HCT116 (cell line): ENCODE data around the gene HLA-F. TPM values are rescaled to one million over a fixed set of nuclear protein-coding genes. Genes with fewer than 3 reads are reported as not detected.

Source experiments
- ATAC-seq: fragments of 200-7000 bp; cut with Tn5 transposase; 2 replicates; pipeline ENCODE4 v1.9.1; 2020; ENCODE audit warnings: mild to moderate bottlenecking, moderate library complexity
- BruUV-seq: library from RNA; stranded (reverse); fragments of 400-500 nt; replicated peaks from 2 replicates; lab custom pipeline; 2021; lab: Mats Ljungman, UMichigan
- CTCF ChIA-PET: fragments of 300-600 bp; sonication (Branson Sonifier 250); formaldehyde crosslinking; loops from one replicate; lab custom pipeline; 2021; ENCODE audit warnings: antibody characterized with exemption; lab: Charles Lee
- POLR2A ChIA-PET: fragments of 300-600, 350-600 bp; sonication (Branson Sonifier 250); formaldehyde crosslinking; loops from one replicate; lab custom pipeline; 2021; ENCODE audit warnings: antibody characterized with exemption; lab: Charles Lee
- RAD21 ChIA-PET, 2 experiments: fragments of 300-600 bp; sonication (Branson Sonifier 250); formaldehyde crosslinking; loops; one replicate each; lab custom pipeline; 2023; ENCODE audit warnings: low total read pairs in 2 of 2; ENCODE audit not compliant: uncharacterized antibody in 2 of 2, unreplicated experiment in 2 of 2, low non-redundant PET in 1 of 2; lab: Charles Lee
- DNase-seq: peaks from one replicate; pipeline ENCODE4 v3.0.0-alpha.2; 2010; ENCODE audit warnings: low read depth, low spot score
- H2AFZ ChIP-seq: fragments of 200-600 bp; shearing (Covaris generic), sonication (generic); 2 replicates; pipeline ENCODE4 v1.6.1; 2017; ENCODE audit warnings: low read depth, mixed run types, mixed read lengths, antibody characterized with exemption, low read length; ENCODE audit not compliant: poor library complexity, severe bottlenecking
- H3K27ac ChIP-seq: 2 replicates; pipeline ENCODE4 v1.5.1; 2012; ENCODE audit warnings: low read depth, low read length
- H3K27me3 ChIP-seq: fragments of 200-600 bp; sonication (generic); 2 replicates; pipeline ENCODE4 v1.6.1; 2016; ENCODE audit warnings: mixed run types, low read length, mixed read lengths; ENCODE audit not compliant: insufficient read depth
- H3K36me3 ChIP-seq, 2 experiments: fragments of 200-500 bp in 1 of 2; fragments of 200-600 bp in 1 of 2; sonication (Bioruptor generic) in 1 of 2; sonication (generic) in 1 of 2; 2 replicates each; pipeline versions ENCODE4 v1.5.1 to v1.6.1; 2014 to 2016; ENCODE audit warnings: low read length in 2 of 2, inconsistent platforms in 1 of 2, mixed read lengths in 1 of 2, mixed run types in 1 of 2; ENCODE audit not compliant: insufficient read depth in 2 of 2, control insufficient read depth in 1 of 2
- H3K4me1 ChIP-seq, 2 experiments: fragments of 200-600 bp in 1 of 2; sonication (generic) in 1 of 2; 2 replicates each; pipeline versions ENCODE4 v1.5.1 to v1.6.1; 2012 to 2017; ENCODE audit warnings: low read length in 2 of 2, inconsistent platforms in 1 of 2, mild to moderate bottlenecking in 1 of 2, mixed read lengths in 1 of 2, mixed run types in 1 of 2, moderate library complexity in 1 of 2; ENCODE audit not compliant: insufficient read depth in 2 of 2, control insufficient read depth in 1 of 2
- H3K4me2 ChIP-seq: fragments of 200-600 bp; sonication (generic); 2 replicates; pipeline ENCODE4 v1.6.1; 2017; ENCODE audit warnings: mixed run types, low read length, mixed read lengths
- H3K4me3 ChIP-seq, 2 experiments: fragments of 200-600 bp in 1 of 2; sonication (generic) in 1 of 2; replicated peaks in 1 of 2; 2 replicates each; pipeline ENCODE4 v1.5.1; 2011 to 2016; ENCODE audit warnings: low read length in 2 of 2, control low read depth in 1 of 2, low read depth in 1 of 2, mild to moderate bottlenecking in 1 of 2, mixed read lengths in 1 of 2, mixed run types in 1 of 2
- H3K79me2 ChIP-seq: fragments of 200-600 bp; sonication (generic); 2 replicates; pipeline ENCODE4 v1.6.1; 2017; ENCODE audit warnings: mild to moderate bottlenecking, mixed run types, low read length, moderate library complexity, mixed read lengths; ENCODE audit not compliant: insufficient read depth
- H3K9ac ChIP-seq: fragments of 200-600 bp; sonication (generic); 2 replicates; pipeline ENCODE4 v1.6.1; 2016; ENCODE audit warnings: low read length, mixed read lengths
- H3K9me2 ChIP-seq: fragments of 200-600 bp; sonication (generic), shearing (Covaris generic); 2 replicates; pipeline ENCODE4 v1.6.1; 2017; ENCODE audit warnings: mixed run types, mild to moderate bottlenecking, moderate library complexity; ENCODE audit not compliant: insufficient read depth
- H3K9me3 ChIP-seq, 2 experiments: fragments of 200-500 bp in 1 of 2; fragments of 200-600 bp in 1 of 2; sonication (Bioruptor generic) in 1 of 2; sonication (generic) in 1 of 2; 2 replicates each; pipeline ENCODE4 v1.6.1; 2014 to 2017; ENCODE audit warnings: low read length in 2 of 2, mixed read lengths in 2 of 2, inconsistent platforms in 1 of 2, low read depth in 1 of 2, mild to moderate bottlenecking in 1 of 2, mixed run types in 1 of 2, moderate library complexity in 1 of 2; ENCODE audit not compliant: control insufficient read depth in 1 of 2, insufficient read depth in 1 of 2
- H4K20me1 ChIP-seq: fragments of 200-600 bp; sonication (generic), shearing (Covaris generic); 2 replicates; pipeline ENCODE4 v1.6.1; 2017; ENCODE audit warnings: mixed run types, mild to moderate bottlenecking, moderate library complexity; ENCODE audit not compliant: insufficient read depth
- CBX3 ChIP-seq: IDR thresholded peaks from 2 replicates; pipeline ENCODE4 v1.6.1; 2012; ENCODE audit warnings: low read depth
- CEBPB ChIP-seq: IDR thresholded peaks from 2 replicates; pipeline ENCODE4 v1.6.1; 2012; ENCODE audit warnings: low read depth
- EGR1 ChIP-seq: IDR thresholded peaks from 2 replicates; pipeline ENCODE4 v1.6.1; 2012; ENCODE audit warnings: low read depth
- ELF1 ChIP-seq: IDR thresholded peaks from 2 replicates; pipeline ENCODE4 v1.6.1; 2012; ENCODE audit warnings: low read depth, borderline replicate concordance
- EZH2 ChIP-seq: fragments of 200-600 bp; sonication (generic); IDR thresholded peaks from 2 replicates; pipeline ENCODE4 v1.6.1; 2017; ENCODE audit warnings: antibody characterized with exemption, mixed run types
- EZH2phosphoT487 ChIP-seq: fragments of 200-600 bp; IDR thresholded peaks from 2 replicates; pipeline ENCODE4 v1.6.1; 2018; ENCODE audit warnings: antibody characterized with exemption, borderline replicate concordance
- FOSL1 ChIP-seq: IDR thresholded peaks from 2 replicates; pipeline ENCODE4 v1.6.1; 2012; ENCODE audit warnings: low read depth
- POLR2AphosphoS5 ChIP-seq: IDR thresholded peaks from 2 replicates; pipeline ENCODE4 v1.6.1; 2011; ENCODE audit warnings: mild to moderate bottlenecking, low read depth, low read length, moderate library complexity
- RAD21 ChIP-seq: IDR thresholded peaks from 2 replicates; pipeline ENCODE4 v1.6.1; 2012; ENCODE audit warnings: low read depth, mild to moderate bottlenecking
- SIN3A ChIP-seq: IDR thresholded peaks from 2 replicates; pipeline ENCODE4 v1.6.1; 2012; ENCODE audit warnings: low read depth
- SP1 ChIP-seq: IDR thresholded peaks from 2 replicates; pipeline ENCODE4 v1.6.1; 2012; ENCODE audit warnings: low read depth
- SRF ChIP-seq: IDR thresholded peaks from 2 replicates; pipeline ENCODE4 v1.6.1; 2012; ENCODE audit warnings: low read depth
- ZFX ChIP-seq: fragments of 450-650 bp; IDR thresholded peaks from 2 replicates; pipeline ENCODE4 v1.6.1; 2017
- ZNF274 ChIP-seq: fragments of 200-500 bp; sonication (Bioruptor generic); IDR thresholded peaks from 2 replicates; pipeline ENCODE4 v1.6.1; 2014; ENCODE audit warnings: mild to moderate bottlenecking, low read depth, low read length, inconsistent platforms
- intact Hi-C: fragments of 100-400 bp; cut with micrococcal nuclease; formaldehyde crosslinking; loops from 2 replicates; pipeline ENCODE4 v1.10.0; 2022
- total RNA-seq: library from RNA; stranded (reverse); gene quantifications from one replicate; pipeline ENCODE4 v1.2.1, GENCODE V29; 2021; ENCODE audit not compliant: unreplicated experiment
- TF ChIP-seq, protein P1 (sequence below): IDR thresholded peaks from 2 replicates; pipeline ENCODE4 v1.6.1; 2012
- TF ChIP-seq, protein P2 (sequence below): IDR thresholded peaks from 2 replicates; pipeline ENCODE4 v1.6.1; 2012
- TF ChIP-seq, protein P3 (sequence below): IDR thresholded peaks from 2 replicates; pipeline ENCODE4 v1.6.1; 2012; ENCODE audit warnings: low read depth

The HLA-F gene
- total RNA-seq, 1 experiment from 2014 or later = 24.6 TPM

DNA sequence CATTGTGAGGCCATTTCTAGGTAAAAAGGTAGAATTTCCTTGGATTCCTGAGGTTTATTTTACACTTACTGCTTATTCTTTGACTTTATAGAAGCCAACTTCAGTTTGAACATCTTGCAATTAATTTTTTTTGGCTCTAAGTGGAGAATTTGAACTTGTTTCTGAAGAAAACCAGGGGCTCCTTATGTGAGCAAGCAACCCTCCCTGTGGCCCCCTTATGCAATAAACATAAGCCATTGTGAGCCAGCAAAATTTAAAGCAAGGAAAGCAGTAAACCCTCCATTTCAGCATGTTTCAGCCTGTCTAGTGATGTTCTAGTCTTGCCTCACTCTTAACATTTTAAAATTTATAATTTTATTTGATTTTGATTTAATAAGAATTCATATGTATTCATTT is 5.6 kb downstream of the HLA-F start:
- intact Hi-C loops = no loop called here
- BruUV-seq = no TSS peak
- Histone ChIP-seq H2AFZ (no peak overlapping the region), H3K79me2 (no peaks in the 10 kb centered on the region), H3K9me3 (no peaks in the 10 kb centered on the region), H3K9me2 (no peaks in the 10 kb centered on the region), H3K4me1 (peaks cover 0 to 4% of the 10 kb centered on the region in 2 experiments; a peak in 1 of 4 replicates), H3K4me2 (no peak overlapping the region), H3K36me3 (peaks cover 0 to 3% of the 10 kb centered on the region in 2 experiments; a peak in 1 of 4 replicates), H3K27ac (no peak overlapping the region), H3K27me3 (no peaks in the 10 kb centered on the region), H3K4me3 (no peak overlapping the region), H3K9ac (no peak overlapping the region), H4K20me1 (no peaks in the 10 kb centered on the region)
- no peak for ATAC-seq
- ChIA-PET RAD21 (no interaction called here), CTCF (no interaction called here), POLR2A (no interaction called here)
- TF ChIP-seq SIN3A = no peak
- TF ChIP-seq CBX3 = no peak
- TF ChIP-seq EZH2 = no peak
- TF ChIP-seq EZH2phosphoT487 = no peak
- no peak for TF ChIP-seq RAD21
- TF ChIP-seq, protein P1, sequence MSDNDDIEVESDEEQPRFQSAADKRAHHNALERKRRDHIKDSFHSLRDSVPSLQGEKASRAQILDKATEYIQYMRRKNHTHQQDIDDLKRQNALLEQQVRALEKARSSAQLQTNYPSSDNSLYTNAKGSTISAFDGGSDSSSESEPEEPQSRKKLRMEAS = no peak
- no peak for TF ChIP-seq SRF
- TF ChIP-seq FOSL1 = no peak
- TF ChIP-seq EGR1 = no peak
- TF ChIP-seq ZNF274 = no peak
- TF ChIP-seq, protein P2, sequence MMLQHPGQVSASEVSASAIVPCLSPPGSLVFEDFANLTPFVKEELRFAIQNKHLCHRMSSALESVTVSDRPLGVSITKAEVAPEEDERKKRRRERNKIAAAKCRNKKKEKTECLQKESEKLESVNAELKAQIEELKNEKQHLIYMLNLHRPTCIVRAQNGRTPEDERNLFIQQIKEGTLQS = no peak
- no peak for TF ChIP-seq CEBPB
- no peak for TF ChIP-seq ELF1
- no peak for DNase-seq

DNA sequence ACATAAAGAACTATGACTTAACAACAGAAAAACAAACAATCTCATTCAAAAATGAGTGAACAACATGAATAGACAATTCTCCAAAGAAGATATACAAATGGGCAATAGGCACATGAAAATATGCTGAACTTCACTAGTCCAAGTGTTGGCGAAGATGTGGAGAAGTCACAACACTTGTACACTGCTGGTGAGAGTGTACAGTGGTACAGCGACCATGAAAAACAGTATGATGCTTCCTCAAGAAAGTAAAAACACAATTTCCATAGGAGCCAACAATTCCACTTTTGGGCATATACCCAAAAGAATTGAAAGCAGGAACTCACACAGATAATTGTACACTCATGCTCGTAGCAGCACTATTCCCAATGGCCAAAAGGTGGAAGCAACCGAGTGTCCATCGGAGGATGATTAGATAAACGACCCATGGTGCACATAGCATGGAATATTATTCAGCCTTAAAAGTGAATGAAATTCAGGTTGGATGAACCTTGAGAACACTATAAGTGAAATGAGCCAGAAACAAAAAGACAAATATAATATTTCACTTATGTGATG is 6.6 kb downstream of the HLA-F start:
- intact Hi-C loops = no loop called here
- ChIA-PET POLR2A (no interaction called here), RAD21 (no interaction called here), CTCF (no interaction called here)
- ATAC-seq = no peak
- Histone ChIP-seq H3K9me3 (no peaks in the 10 kb centered on the region), H3K36me3 (peaks cover 0 to 3% of the 10 kb centered on the region in 2 experiments; a peak in 1 of 4 replicates), H2AFZ (no peak overlapping the region), H3K4me1 (no peaks in the 10 kb centered on the region), H3K27me3 (no peaks in the 10 kb centered on the region), H3K79me2 (no peaks in the 10 kb centered on the region), H3K4me3 (no peak overlapping the region), H4K20me1 (no peaks in the 10 kb centered on the region), H3K9ac (no peak overlapping the region), H3K9me2 (no peaks in the 10 kb centered on the region), H3K27ac (no peak overlapping the region), H3K4me2 (no peak overlapping the region)
- BruUV-seq = no TSS peak
- no peak for DNase-seq
- no peak for TF ChIP-seq EZH2phosphoT487
- TF ChIP-seq ZFX = no peak
- no peak for TF ChIP-seq POLR2AphosphoS5
- no peak for TF ChIP-seq SRF
- TF ChIP-seq, protein P3, sequence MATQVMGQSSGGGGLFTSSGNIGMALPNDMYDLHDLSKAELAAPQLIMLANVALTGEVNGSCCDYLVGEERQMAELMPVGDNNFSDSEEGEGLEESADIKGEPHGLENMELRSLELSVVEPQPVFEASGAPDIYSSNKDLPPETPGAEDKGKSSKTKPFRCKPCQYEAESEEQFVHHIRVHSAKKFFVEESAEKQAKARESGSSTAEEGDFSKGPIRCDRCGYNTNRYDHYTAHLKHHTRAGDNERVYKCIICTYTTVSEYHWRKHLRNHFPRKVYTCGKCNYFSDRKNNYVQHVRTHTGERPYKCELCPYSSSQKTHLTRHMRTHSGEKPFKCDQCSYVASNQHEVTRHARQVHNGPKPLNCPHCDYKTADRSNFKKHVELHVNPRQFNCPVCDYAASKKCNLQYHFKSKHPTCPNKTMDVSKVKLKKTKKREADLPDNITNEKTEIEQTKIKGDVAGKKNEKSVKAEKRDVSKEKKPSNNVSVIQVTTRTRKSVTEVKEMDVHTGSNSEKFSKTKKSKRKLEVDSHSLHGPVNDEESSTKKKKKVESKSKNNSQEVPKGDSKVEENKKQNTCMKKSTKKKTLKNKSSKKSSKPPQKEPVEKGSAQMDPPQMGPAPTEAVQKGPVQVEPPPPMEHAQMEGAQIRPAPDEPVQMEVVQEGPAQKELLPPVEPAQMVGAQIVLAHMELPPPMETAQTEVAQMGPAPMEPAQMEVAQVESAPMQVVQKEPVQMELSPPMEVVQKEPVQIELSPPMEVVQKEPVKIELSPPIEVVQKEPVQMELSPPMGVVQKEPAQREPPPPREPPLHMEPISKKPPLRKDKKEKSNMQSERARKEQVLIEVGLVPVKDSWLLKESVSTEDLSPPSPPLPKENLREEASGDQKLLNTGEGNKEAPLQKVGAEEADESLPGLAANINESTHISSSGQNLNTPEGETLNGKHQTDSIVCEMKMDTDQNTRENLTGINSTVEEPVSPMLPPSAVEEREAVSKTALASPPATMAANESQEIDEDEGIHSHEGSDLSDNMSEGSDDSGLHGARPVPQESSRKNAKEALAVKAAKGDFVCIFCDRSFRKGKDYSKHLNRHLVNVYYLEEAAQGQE = no peak
- no peak for TF ChIP-seq CEBPB
- no peak for TF ChIP-seq SP1
- TF ChIP-seq, protein P2 = no peak
- TF ChIP-seq RAD21 = no peak
- TF ChIP-seq SIN3A = no peak
- no peak for TF ChIP-seq FOSL1
- no peak for TF ChIP-seq ELF1
- no peak for TF ChIP-seq ZNF274
- TF ChIP-seq EGR1 = no peak
- TF ChIP-seq, protein P1 = no peak
